NCI-H524 (cell line): Measurements from ENCODE around the gene NEDD4L.
"Not testable (repeated sequence)": the region's sequence is repeated elsewhere in the genome, so short reads cannot be mapped to it uniquely, and the experiment has no call there.

Experiments used
- DNase-seq, 2 experiments: peaks; one replicate each; lab custom pipeline; 2025; lab: John Stamatoyannopoulos, UW

NEDD4L gene

GRCh38 chr18:58418361-58418760, 374.3 kb downstream of the NEDD4L start:
- DNase-seq = no peak

- no peak for DNase-seq
Observed at GRCh38 chr18:58419587-58420199, 375.7 kb downstream of the NEDD4L start.

- no peak for DNase-seq
Observed at GRCh38 chr18:58426611-58427010, 382.6 kb downstream of the NEDD4L start.

GRCh38 chr18:58427321-58427720, 383.3 kb downstream of the NEDD4L start:
- no peak for DNase-seq

GRCh38 chr18:58429442-58429841, 385.4 kb downstream of the NEDD4L start:
- no peak for DNase-seq

GRCh38 chr18:58431215-58431614, 387.2 kb downstream of the NEDD4L start:
- DNase-seq = no peak

- DNase-seq = no peak
Observed at GRCh38 chr18:58432050-58432727, 388.2 kb downstream of the NEDD4L start.

GRCh38 chr18:58435221-58436005, 391.4 kb downstream of the NEDD4L start:
- not testable (repeated sequence) for DNase-seq

GRCh38 chr18:58438161-58438957, 394.3 kb downstream of the NEDD4L start:
- DNase-seq = no peak

- DNase-seq = no peak
Observed at GRCh38 chr18:58438958-58439300, 394.9 kb downstream of the NEDD4L start.

- no peak for DNase-seq
Observed at GRCh38 chr18:58443671-58444070, 399.6 kb downstream of the NEDD4L start.

GRCh38 chr18:58446391-58447060, 402.5 kb downstream of the NEDD4L start:
- DNase-seq = no peak

- no peak for DNase-seq
Observed at GRCh38 chr18:58447402-58448095, 403.5 kb downstream of the NEDD4L start.

GRCh38 chr18:58449464-58449863, 405.4 kb downstream of the NEDD4L start:
- no peak for DNase-seq
